Caco-2 (cell line): ENCODE measurements around the gene TRAPPC14. TPM values are rescaled to one million over a fixed set of nuclear protein-coding genes. Genes with fewer than 3 reads are reported as not detected.

ENCODE experiments used
- BruUV-seq: library from RNA; stranded (reverse); fragments of 400-500 nt; replicated peaks from 2 replicates; lab custom pipeline; 2021; lab: Mats Ljungman, UMichigan
- CTCF ChIA-PET: fragments of 300-600 bp; sonication (Branson Sonifier 250); formaldehyde crosslinking; loops from one replicate; lab custom pipeline; 2022; ENCODE audit warnings: antibody characterized with exemption; lab: Charles Lee
- POLR2A ChIA-PET: fragments of 300-600 bp; sonication (Branson Sonifier 250); formaldehyde crosslinking; loops from one replicate; lab custom pipeline; 2022; ENCODE audit warnings: antibody characterized with exemption; lab: Charles Lee
- DNase-seq, 2 experiments: peaks; one replicate each; pipeline versions ENCODE4 v3.0.0 to v3.0.0-alpha.2; 2020 to 2022
- H3K27me3 ChIP-seq: replicated peaks from 2 replicates; pipeline ENCODE4 v1.6.0; 2011; ENCODE audit warnings: low read length; ENCODE audit not compliant: control insufficient read depth, insufficient read depth
- H3K36me3 ChIP-seq: 2 replicates; pipeline ENCODE4 v1.5.1; 2011; ENCODE audit warnings: low read length; ENCODE audit not compliant: control insufficient read depth, insufficient read depth
- H3K4me1 ChIP-seq: fragments of 250-450 bp; sonication (Bioruptor Pico); 2 replicates; pipeline ENCODE4 v1.5.1; 2020; ENCODE audit warnings: mild to moderate bottlenecking
- H3K4me3 ChIP-seq: 2 replicates; pipeline ENCODE4 v1.5.1; 2011; ENCODE audit warnings: low read depth, mild to moderate bottlenecking, control low read depth, low read length
- H3K9me3 ChIP-seq: fragments of 250-450 bp; sonication (Bioruptor Pico); 2 replicates; pipeline ENCODE4 v1.5.1; 2020; ENCODE audit warnings: mild to moderate bottlenecking, moderate library complexity
- H3K27ac Mint-ChIP-seq: one replicate; pipeline ENCODE4 v1.8.0; 2022; ENCODE audit warnings: mixed read lengths; ENCODE audit not compliant: unreplicated experiment
- H3K27me3 Mint-ChIP-seq: one replicate; pipeline ENCODE4 v1.8.0; 2022; ENCODE audit warnings: mixed read lengths; ENCODE audit not compliant: insufficient read depth, unreplicated experiment
- H3K36me3 Mint-ChIP-seq: one replicate; pipeline ENCODE4 v1.8.0; 2022; ENCODE audit warnings: mild to moderate bottlenecking, mixed read lengths; ENCODE audit not compliant: insufficient read depth, unreplicated experiment
- H3K4me1 Mint-ChIP-seq: one replicate; pipeline ENCODE4 v1.8.0; 2022; ENCODE audit warnings: low read depth, mixed read lengths; ENCODE audit not compliant: unreplicated experiment
- H3K4me3 Mint-ChIP-seq: one replicate; pipeline ENCODE4 v1.8.0; 2022; ENCODE audit warnings: mild to moderate bottlenecking, moderate library complexity, mixed read lengths; ENCODE audit not compliant: unreplicated experiment
- H3K9me3 Mint-ChIP-seq: one replicate; pipeline ENCODE4 v1.8.0; 2022; ENCODE audit warnings: mixed read lengths; ENCODE audit not compliant: unreplicated experiment
- intact Hi-C: fragments of 100-400 bp; cut with micrococcal nuclease; formaldehyde crosslinking; loops from one replicate; pipeline ENCODE4 v1.10.0; 2022; ENCODE audit not compliant: unreplicated experiment
- total RNA-seq: library from RNA; stranded (reverse); gene quantifications from 2 replicates; pipeline ENCODE4 v1.2.3, GENCODE V29; 2022
- TF ChIP-seq, protein P1 (sequence below), 2 experiments: fragments of 200-600 bp in 1 of 2; IDR thresholded peaks; 1 replicate in 1 of 2; 2 replicates in 1 of 2; pipeline versions ENCODE4 v1.5.1 to v1.8.0; 2011 to 2022; ENCODE audit warnings: antibody characterized with exemption in 1 of 2, control low read depth in 1 of 2, inconsistent platforms in 1 of 2, low read depth in 1 of 2, low read length in 1 of 2, mild to moderate bottlenecking in 1 of 2, moderate library complexity in 1 of 2; ENCODE audit not compliant: insufficient read depth in 1 of 2, severe bottlenecking in 1 of 2, unreplicated experiment in 1 of 2

TRAPPC14 gene
- total RNA-seq, 1 experiment from 2014 or later = 23.2 TPM

- Mint-ChIP-seq H3K4me1 (peaks cover 15% of the 10 kb centered on the region), H3K27ac (no peak overlapping the region), H3K9me3 (no peaks in the 10 kb centered on the region), H3K36me3 (peaks cover 9% of the 10 kb centered on the region), H3K4me3 (no peak overlapping the region), H3K27me3 (no peaks in the 10 kb centered on the region)
- intact Hi-C loops = no loop called here
- BruUV-seq = no TSS peak
- no peaks in the 10 kb centered on the region for H3K27me3 ChIP-seq
- TF ChIP-seq, protein P1, sequence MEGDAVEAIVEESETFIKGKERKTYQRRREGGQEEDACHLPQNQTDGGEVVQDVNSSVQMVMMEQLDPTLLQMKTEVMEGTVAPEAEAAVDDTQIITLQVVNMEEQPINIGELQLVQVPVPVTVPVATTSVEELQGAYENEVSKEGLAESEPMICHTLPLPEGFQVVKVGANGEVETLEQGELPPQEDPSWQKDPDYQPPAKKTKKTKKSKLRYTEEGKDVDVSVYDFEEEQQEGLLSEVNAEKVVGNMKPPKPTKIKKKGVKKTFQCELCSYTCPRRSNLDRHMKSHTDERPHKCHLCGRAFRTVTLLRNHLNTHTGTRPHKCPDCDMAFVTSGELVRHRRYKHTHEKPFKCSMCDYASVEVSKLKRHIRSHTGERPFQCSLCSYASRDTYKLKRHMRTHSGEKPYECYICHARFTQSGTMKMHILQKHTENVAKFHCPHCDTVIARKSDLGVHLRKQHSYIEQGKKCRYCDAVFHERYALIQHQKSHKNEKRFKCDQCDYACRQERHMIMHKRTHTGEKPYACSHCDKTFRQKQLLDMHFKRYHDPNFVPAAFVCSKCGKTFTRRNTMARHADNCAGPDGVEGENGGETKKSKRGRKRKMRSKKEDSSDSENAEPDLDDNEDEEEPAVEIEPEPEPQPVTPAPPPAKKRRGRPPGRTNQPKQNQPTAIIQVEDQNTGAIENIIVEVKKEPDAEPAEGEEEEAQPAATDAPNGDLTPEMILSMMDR (IDR thresholded peaks at IDR 0.05; ENCODE audit: insufficient read depth in 1 of 2, low read depth in 1 of 2, low read length in 1 of 2, severe bottlenecking in 1 of 2, unreplicated experiment in 1 of 2) = no peak
- no peak overlapping the region for H3K4me3 ChIP-seq
- no peaks in the 10 kb centered on the region for H3K9me3 ChIP-seq
- H3K4me1 ChIP-seq = no peaks in the 10 kb centered on the region
- ChIA-PET POLR2A (no interaction called here), CTCF (no interaction called here)
- no peak for DNase-seq
- H3K36me3 ChIP-seq = no peaks in the 10 kb centered on the region
Measured at GRCh38 chr7:100191775-100192174, 33.3 kb upstream of the TRAPPC14 start.

GRCh38 chr7:100190048-100190711, 31.7 kb upstream of the TRAPPC14 start:
- intact Hi-C loops = loop anchor here (1.0 kb wide), 1 partner anchor 10 kb away; no protein-coding TSS in a partner anchor
- Histone ChIP-seq H3K4me3 (no peak overlapping the region), H3K27me3 (no peaks in the 10 kb centered on the region), H3K36me3 (no peaks in the 10 kb centered on the region), H3K9me3 (no peaks in the 10 kb centered on the region), H3K4me1 (no peaks in the 10 kb centered on the region)
- Mint-ChIP-seq H3K4me1 (peaks cover 21% of the 10 kb centered on the region), H3K27me3 (no peaks in the 10 kb centered on the region), H3K4me3 (no peak overlapping the region), H3K9me3 (no peaks in the 10 kb centered on the region), H3K36me3 (peaks cover 9% of the 10 kb centered on the region), H3K27ac (peak overlapping the region; percentile 3)
- no TSS peak for BruUV-seq
- TF ChIP-seq, protein P1 (IDR thresholded peaks at IDR 0.05; ENCODE audit: insufficient read depth in 1 of 2, low read depth in 1 of 2, low read length in 1 of 2, severe bottlenecking in 1 of 2, unreplicated experiment in 1 of 2) = peak; percentile 31 to 52
- POLR2A ChIA-PET = interaction anchor here (0.6 kb wide), 1 partner anchor 41 kb away, joined by 3 read pairs; the partner anchor contains the start of gene LAMTOR4
- peak in 1 of 2 experiments; percentile 49 for DNase-seq
- CTCF ChIA-PET = interaction anchor here (0.5 to 0.9 kb wide), 5 partner anchors 10 to 217 kb away, joined by 3 to 8 read pairs (median 3); partner anchors contain the start of gene LAMTOR4

DNA sequence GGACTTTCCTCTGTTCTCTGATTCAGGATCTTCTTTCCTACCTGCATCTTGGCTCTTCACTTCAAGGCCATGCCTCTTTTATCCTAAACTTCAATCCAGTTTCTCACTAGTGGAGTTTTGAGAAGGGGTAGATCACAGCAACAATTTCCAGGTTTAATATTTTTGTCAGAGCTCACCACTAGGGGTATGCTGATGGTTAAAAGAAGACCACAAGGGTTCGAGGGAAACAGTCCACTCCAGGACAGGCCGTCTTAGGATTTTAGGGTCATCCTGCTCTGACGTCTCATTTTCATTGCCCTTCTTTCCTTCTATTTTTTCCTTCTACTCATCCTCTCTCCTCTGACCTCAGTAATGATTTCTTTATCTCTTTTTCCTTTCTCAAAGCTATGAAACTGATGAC, 30.5 kb upstream of the TRAPPC14 start:
- H3K4me3 ChIP-seq = no peak overlapping the region
- Mint-ChIP-seq H3K9me3 (no peaks in the 10 kb centered on the region), H3K27me3 (no peaks in the 10 kb centered on the region), H3K36me3 (peaks cover 7% of the 10 kb centered on the region), H3K27ac (no peak overlapping the region), H3K4me1 (peaks cover 21% of the 10 kb centered on the region), H3K4me3 (no peak overlapping the region)
- DNase-seq = no peak
- no peaks in the 10 kb centered on the region for H3K36me3 ChIP-seq
- H3K27me3 ChIP-seq = no peaks in the 10 kb centered on the region
- no peaks in the 10 kb centered on the region for H3K4me1 ChIP-seq
- intact Hi-C loops = no loop called here
- no peaks in the 10 kb centered on the region for H3K9me3 ChIP-seq
- TF ChIP-seq, protein P1 (IDR thresholded peaks at IDR 0.05; ENCODE audit: insufficient read depth in 1 of 2, low read depth in 1 of 2, low read length in 1 of 2, severe bottlenecking in 1 of 2, unreplicated experiment in 1 of 2) = no peak
- CTCF ChIA-PET = interaction anchor here (0.5 to 1.4 kb wide), 8 partner anchors 11 to 351 kb away, joined by 3 to 5 read pairs (median 4); partner anchors contain the start of genes GAL3ST4 and STAG3
- BruUV-seq = no TSS peak
- POLR2A ChIA-PET = no interaction called here
